Right atrium auricular region (tissue), 2 donors: ENCODE results near the gene CAPZA2. TPM values are rescaled to one million over a fixed set of nuclear protein-coding genes. Genes with fewer than 3 reads are reported as not detected.
A peak's percentile ranks its signal among the peaks of the same experiment; 100 is the strongest.

Source experiments
- DNase-seq: peaks from one replicate; pipeline ENCODE4 v3.0.0-alpha.2; 2019; ENCODE audit warnings: low spot score
- H3K27ac ChIP-seq, 2 donors: fragments of 200-600 bp; sonication (generic); 1 replicate in 1 of 2; 2 replicates in 1 of 2; pipeline ENCODE4 v1.5.1; 2016 to 2019
- H3K27me3 ChIP-seq, 2 donors: fragments of 200-600 bp; sonication (generic); one replicate each; pipeline versions ENCODE4 v1.5.1 to v1.6.0; 2017 to 2019
- H3K36me3 ChIP-seq: fragments of 200-600 bp; sonication (generic); one replicate; pipeline ENCODE4 v1.5.1; 2016
- H3K4me1 ChIP-seq, 2 donors: fragments of 200-600 bp; sonication (generic); one replicate each; pipeline versions ENCODE4 v1.5.1 to v1.6.0; 2017 to 2019
- H3K4me3 ChIP-seq, 2 donors: fragments of 200-600 bp; sonication (generic); 1 replicate in 1 of 2; 2 replicates in 1 of 2; pipeline ENCODE4 v1.5.1; 2017 to 2019; ENCODE audit warnings: mild to moderate bottlenecking in 1 of 2, moderate library complexity in 1 of 2
- H3K9me3 ChIP-seq, 2 donors: fragments of 200-600 bp; sonication (generic); one replicate each; pipeline ENCODE4 v1.5.1; 2019
- total RNA-seq, 2 donors: library from RNA; depleted of rRNA; stranded (reverse); fragments of >200 nt; gene quantifications; one replicate each; pipeline ENCODE4 v1.1.0, GENCODE V29; 2016
- TF ChIP-seq, protein P1 (sequence below), 2 donors: fragments of 200-600 bp; sonication (generic); IDR thresholded peaks; one replicate each; pipeline ENCODE4 v1.5.1; 2019; ENCODE audit warnings: antibody characterized with exemption in 2 of 2

CAPZA2 gene
- total RNA-seq, 2 donors from 2014 or later: 127 to 148 TPM

DNA sequence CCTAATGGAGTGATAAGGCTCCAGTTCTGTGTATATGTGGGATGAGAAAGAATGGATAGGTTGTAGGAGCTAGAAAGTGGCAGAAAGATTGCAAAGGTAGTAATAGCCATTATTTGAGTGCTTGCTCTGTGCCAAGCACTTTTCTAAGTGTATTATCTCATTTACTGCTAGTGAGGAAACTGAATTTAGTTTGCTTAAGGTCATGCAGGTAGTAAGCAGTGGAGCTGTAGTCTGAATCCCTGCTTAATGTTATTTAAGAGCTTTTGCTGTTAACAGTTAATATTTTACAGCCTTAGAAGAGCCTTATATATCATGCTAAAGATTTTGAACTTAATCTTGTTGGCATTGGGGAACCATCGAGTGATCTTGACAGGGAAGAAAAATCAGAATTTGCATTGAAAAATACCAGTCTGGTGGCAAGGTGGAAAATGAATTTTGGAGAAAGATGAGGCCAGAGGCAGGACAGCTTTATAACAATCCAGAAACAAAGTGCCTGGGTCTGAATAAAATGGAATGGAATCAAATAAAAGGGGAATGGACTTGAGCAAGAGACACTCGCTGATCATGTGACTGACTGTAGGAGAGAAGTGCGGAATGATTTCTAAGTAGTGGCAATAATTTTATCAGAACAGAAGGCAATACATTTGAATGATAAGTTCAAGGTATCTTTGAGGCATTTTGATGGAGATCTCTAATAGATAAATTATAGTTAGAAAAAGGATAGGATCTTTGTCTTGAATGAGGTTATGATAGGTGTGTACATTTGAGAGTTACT lies 15.2 kb downstream of the CAPZA2 start:
- H3K4me1 ChIP-seq: peaks cover 0 to 71% of the 10 kb centered on the region in 2 donors
- H3K27me3 ChIP-seq: no peaks in the 10 kb centered on the region
- peak overlapping the region; percentile 10 to 35 for H3K27ac ChIP-seq
- H3K4me3 ChIP-seq: no peak overlapping the region
- no peak for DNase-seq
- no peaks in the 10 kb centered on the region for H3K36me3 ChIP-seq
- H3K9me3 ChIP-seq: no peaks in the 10 kb centered on the region
- TF ChIP-seq, protein P1, sequence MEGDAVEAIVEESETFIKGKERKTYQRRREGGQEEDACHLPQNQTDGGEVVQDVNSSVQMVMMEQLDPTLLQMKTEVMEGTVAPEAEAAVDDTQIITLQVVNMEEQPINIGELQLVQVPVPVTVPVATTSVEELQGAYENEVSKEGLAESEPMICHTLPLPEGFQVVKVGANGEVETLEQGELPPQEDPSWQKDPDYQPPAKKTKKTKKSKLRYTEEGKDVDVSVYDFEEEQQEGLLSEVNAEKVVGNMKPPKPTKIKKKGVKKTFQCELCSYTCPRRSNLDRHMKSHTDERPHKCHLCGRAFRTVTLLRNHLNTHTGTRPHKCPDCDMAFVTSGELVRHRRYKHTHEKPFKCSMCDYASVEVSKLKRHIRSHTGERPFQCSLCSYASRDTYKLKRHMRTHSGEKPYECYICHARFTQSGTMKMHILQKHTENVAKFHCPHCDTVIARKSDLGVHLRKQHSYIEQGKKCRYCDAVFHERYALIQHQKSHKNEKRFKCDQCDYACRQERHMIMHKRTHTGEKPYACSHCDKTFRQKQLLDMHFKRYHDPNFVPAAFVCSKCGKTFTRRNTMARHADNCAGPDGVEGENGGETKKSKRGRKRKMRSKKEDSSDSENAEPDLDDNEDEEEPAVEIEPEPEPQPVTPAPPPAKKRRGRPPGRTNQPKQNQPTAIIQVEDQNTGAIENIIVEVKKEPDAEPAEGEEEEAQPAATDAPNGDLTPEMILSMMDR (IDR thresholded peaks at IDR 0.05): no peak

GRCh38 chr7:116884691-116885090 lies 22.3 kb downstream of the CAPZA2 start:
- Histone ChIP-seq H3K4me1 (peaks cover 0 to 28% of the 10 kb centered on the region in 2 donors), H3K27ac (no peak overlapping the region), H3K36me3 (peaks cover 20% of the 10 kb centered on the region), H3K27me3 (no peaks in the 10 kb centered on the region), H3K4me3 (no peak overlapping the region), H3K9me3 (no peaks in the 10 kb centered on the region)
- DNase-seq: no peak
- TF ChIP-seq, protein P1 (IDR thresholded peaks at IDR 0.05): no peak

- Histone ChIP-seq H3K4me3 (no peak overlapping the region), H3K36me3 (peaks cover 20% of the 10 kb centered on the region), H3K27ac (no peak overlapping the region), H3K27me3 (no peaks in the 10 kb centered on the region), H3K9me3 (no peaks in the 10 kb centered on the region), H3K4me1 (peaks cover 0 to 25% of the 10 kb centered on the region in 2 donors)
- TF ChIP-seq, protein P1 (IDR thresholded peaks at IDR 0.05): no peak
- no peak for DNase-seq
These were observed 23.3 kb downstream of the CAPZA2 start for GRCh38 chr7:116885724-116886123.

DNA sequence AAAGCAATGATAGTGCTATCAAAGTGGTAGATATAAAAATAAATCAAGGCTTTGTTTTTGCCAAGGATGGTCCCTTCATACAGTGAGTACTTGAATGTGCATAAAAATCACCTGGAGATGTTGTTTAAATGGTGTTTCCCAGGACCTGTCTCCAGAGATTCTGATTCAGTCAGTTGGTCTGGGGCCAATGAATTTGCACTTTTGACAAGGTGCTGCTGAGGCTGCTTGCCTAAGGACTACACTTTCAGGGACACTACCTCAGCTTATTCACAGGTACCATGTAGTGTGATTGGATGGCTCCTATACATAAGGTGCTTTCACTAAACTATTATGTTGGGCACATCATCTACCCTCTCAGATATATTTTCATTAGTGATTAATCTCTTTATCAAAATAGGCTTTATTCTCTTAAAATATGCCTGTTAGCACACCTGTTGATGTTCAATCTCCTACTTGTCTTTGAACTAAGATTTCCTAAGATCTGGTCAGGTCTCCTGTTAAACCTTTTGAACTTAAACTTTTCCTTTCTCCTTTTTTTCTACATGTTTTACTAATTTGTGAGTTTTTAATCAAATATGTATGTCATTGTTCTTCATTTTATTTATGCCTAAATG lies 24.3 kb downstream of the CAPZA2 start:
- no peaks in the 10 kb centered on the region for H3K27me3 ChIP-seq
- peaks cover 20% of the 10 kb centered on the region for H3K36me3 ChIP-seq
- H3K9me3 ChIP-seq: no peaks in the 10 kb centered on the region
- H3K27ac ChIP-seq: no peak overlapping the region
- DNase-seq: no peak
- TF ChIP-seq, protein P1 (IDR thresholded peaks at IDR 0.05): no peak
- no peak overlapping the region for H3K4me3 ChIP-seq
- peaks cover 0 to 20% of the 10 kb centered on the region in 2 donors for H3K4me1 ChIP-seq

DNA sequence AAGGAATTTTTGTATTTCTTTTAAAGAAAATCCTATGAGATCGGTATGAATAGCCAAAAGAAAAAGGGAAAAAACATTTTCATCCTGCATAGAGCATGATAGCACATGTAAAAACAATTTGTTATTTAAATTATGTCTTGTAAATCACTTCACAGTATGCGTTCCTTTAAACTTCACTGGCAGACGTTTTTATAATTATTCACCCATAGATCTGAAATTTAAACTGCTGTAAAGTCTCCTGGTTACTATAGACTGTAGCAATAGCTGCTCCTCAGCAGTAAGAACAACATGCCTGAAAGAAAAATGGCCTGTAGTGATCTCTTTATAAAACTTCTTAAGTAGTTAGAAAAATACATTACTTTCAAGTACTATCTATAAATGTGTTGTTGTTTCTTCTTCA lies 26.5 kb downstream of the CAPZA2 start:
- H3K4me1 ChIP-seq: peaks cover 0 to 20% of the 10 kb centered on the region in 2 donors
- H3K4me3 ChIP-seq: no peak overlapping the region
- TF ChIP-seq, protein P1 (IDR thresholded peaks at IDR 0.05): no peak
- no peaks in the 10 kb centered on the region for H3K27me3 ChIP-seq
- no peak for DNase-seq
- no peak overlapping the region for H3K27ac ChIP-seq
- no peaks in the 10 kb centered on the region for H3K9me3 ChIP-seq
- H3K36me3 ChIP-seq: peaks cover 31% of the 10 kb centered on the region
